DND-41 (cell line): Measurements from ENCODE around the gene BRAF.

Source experiments
- ATAC-seq: fragments of 200-7000 bp; cut with Tn5 transposase; 3 replicates; pipeline ENCODE4 v1.9.1; 2021; ENCODE audit warnings: low read depth; ENCODE audit not compliant: insufficient read depth
- DNase-seq: peaks from one replicate; pipeline ENCODE4 v3.0.0-alpha.2; 2020
- H2AFZ ChIP-seq: 2 replicates; pipeline ENCODE4 v1.6.0; 2012; ENCODE audit warnings: low read depth, low read length
- H3K27ac ChIP-seq: 2 replicates; pipeline ENCODE4 v1.5.1; 2012; ENCODE audit warnings: low read length, inconsistent platforms
- H3K27me3 ChIP-seq: fragments of 200-600 bp; sonication (generic); 2 replicates; pipeline ENCODE4 v1.6.0; 2012; ENCODE audit warnings: low read length, mild to moderate bottlenecking, inconsistent platforms; ENCODE audit not compliant: insufficient read depth, poor library complexity
- H3K36me3 ChIP-seq: 2 replicates; pipeline ENCODE4 v1.5.1; 2012; ENCODE audit warnings: low read length, inconsistent platforms; ENCODE audit not compliant: insufficient read depth
- H3K4me1 ChIP-seq: 2 replicates; pipeline ENCODE4 v1.5.1; 2012; ENCODE audit warnings: mild to moderate bottlenecking, low read length; ENCODE audit not compliant: insufficient read depth
- H3K4me2 ChIP-seq: 2 replicates; pipeline ENCODE4 v1.6.0; 2012; ENCODE audit warnings: mild to moderate bottlenecking, moderate library complexity, low read length, inconsistent platforms; ENCODE audit not compliant: insufficient read depth
- H3K4me3 ChIP-seq, 2 experiments: fragments of 200-600 bp in 1 of 2; shearing (Covaris generic) in 1 of 2; 2 replicates each; pipeline ENCODE4 v1.5.1; 2012 to 2016; ENCODE audit warnings: inconsistent platforms in 2 of 2, low read length in 2 of 2, mild to moderate bottlenecking in 2 of 2, low read depth in 1 of 2, moderate library complexity in 1 of 2
- H3K79me2 ChIP-seq: 2 replicates; pipeline ENCODE4 v1.6.0; 2012; ENCODE audit warnings: low read length, inconsistent platforms; ENCODE audit not compliant: insufficient read depth
- H3K9ac ChIP-seq: 2 replicates; pipeline ENCODE4 v1.6.0; 2012; ENCODE audit warnings: low read depth, mild to moderate bottlenecking, inconsistent platforms, low read length, moderate library complexity
- H3K9me3 ChIP-seq: 2 replicates; pipeline ENCODE4 v1.5.1; 2012; ENCODE audit warnings: low read length, moderate library complexity, mild to moderate bottlenecking, inconsistent platforms; ENCODE audit not compliant: insufficient read depth, severe bottlenecking
- H4K20me1 ChIP-seq: 2 replicates; pipeline ENCODE4 v1.6.0; 2012; ENCODE audit warnings: low read length; ENCODE audit not compliant: insufficient read depth
- EZH2 ChIP-seq: IDR thresholded peaks from 3 replicates; pipeline ENCODE4 v1.6.1; 2012; ENCODE audit warnings: borderline replicate concordance, low read depth, mild to moderate bottlenecking, moderate library complexity, low read length, inconsistent platforms; ENCODE audit not compliant: severe bottlenecking
- TF ChIP-seq, protein P1 (sequence below): IDR thresholded peaks from 2 replicates; pipeline ENCODE4 v1.5.1; 2012; ENCODE audit warnings: borderline replicate concordance, low read length, moderate library complexity, mild to moderate bottlenecking; ENCODE audit not compliant: poor library complexity, severe bottlenecking; ENCODE audit errors: extremely low read depth

BRAF gene

DNA sequence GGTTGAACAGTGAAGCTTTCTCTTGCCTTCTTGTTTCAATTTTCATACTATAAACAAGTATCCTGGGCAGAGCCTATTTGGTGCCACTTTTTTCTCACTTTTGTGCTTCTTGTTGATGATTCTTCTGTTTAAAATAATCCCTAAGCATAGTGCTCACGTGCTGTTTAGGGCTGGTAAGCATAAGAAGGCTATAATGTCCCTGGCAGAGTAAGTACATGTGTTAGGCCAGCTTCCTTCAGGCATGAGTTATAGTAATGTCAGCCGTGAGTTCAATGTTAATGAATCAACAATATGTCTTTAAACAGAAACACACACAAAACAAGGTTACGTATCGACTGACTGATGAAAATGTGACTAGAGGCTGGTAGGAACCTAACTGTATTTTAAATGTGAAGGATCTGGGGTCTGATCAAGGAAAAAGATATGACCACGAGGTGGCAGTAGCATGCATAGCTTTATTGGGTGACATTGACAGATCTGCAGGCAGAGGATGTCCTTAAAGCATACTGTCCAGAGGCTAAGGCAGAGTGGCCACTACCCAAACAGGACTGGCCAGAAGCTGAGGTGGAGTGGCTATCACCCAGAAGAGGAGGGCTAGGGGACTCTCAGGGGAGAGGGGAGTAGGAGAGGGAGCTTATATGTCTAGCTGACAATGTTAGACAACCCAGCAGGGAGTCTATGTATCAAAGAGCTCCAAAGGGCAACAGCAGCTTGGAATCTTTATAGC is 113.7 kb downstream of the BRAF start:
- H4K20me1 ChIP-seq = no peaks in the 10 kb centered on the region
- no peaks in the 10 kb centered on the region for H3K36me3 ChIP-seq
- no peaks in the 10 kb centered on the region for H3K27me3 ChIP-seq
- peak; percentile 96 for ATAC-seq
- TF ChIP-seq, protein P1, sequence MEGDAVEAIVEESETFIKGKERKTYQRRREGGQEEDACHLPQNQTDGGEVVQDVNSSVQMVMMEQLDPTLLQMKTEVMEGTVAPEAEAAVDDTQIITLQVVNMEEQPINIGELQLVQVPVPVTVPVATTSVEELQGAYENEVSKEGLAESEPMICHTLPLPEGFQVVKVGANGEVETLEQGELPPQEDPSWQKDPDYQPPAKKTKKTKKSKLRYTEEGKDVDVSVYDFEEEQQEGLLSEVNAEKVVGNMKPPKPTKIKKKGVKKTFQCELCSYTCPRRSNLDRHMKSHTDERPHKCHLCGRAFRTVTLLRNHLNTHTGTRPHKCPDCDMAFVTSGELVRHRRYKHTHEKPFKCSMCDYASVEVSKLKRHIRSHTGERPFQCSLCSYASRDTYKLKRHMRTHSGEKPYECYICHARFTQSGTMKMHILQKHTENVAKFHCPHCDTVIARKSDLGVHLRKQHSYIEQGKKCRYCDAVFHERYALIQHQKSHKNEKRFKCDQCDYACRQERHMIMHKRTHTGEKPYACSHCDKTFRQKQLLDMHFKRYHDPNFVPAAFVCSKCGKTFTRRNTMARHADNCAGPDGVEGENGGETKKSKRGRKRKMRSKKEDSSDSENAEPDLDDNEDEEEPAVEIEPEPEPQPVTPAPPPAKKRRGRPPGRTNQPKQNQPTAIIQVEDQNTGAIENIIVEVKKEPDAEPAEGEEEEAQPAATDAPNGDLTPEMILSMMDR = peak; percentile 80
- TF ChIP-seq EZH2 = no peak
- H3K4me1 ChIP-seq = no peaks in the 10 kb centered on the region
- H3K27ac ChIP-seq = no peak overlapping the region
- no peak overlapping the region for H2AFZ ChIP-seq
- H3K79me2 ChIP-seq = no peaks in the 10 kb centered on the region
- no peaks in the 10 kb centered on the region for H3K9me3 ChIP-seq
- H3K4me2 ChIP-seq = no peak overlapping the region
- DNase-seq = peak; percentile 64
- H3K4me3 ChIP-seq = no peak overlapping the region
- H3K9ac ChIP-seq = no peak overlapping the region

DNA sequence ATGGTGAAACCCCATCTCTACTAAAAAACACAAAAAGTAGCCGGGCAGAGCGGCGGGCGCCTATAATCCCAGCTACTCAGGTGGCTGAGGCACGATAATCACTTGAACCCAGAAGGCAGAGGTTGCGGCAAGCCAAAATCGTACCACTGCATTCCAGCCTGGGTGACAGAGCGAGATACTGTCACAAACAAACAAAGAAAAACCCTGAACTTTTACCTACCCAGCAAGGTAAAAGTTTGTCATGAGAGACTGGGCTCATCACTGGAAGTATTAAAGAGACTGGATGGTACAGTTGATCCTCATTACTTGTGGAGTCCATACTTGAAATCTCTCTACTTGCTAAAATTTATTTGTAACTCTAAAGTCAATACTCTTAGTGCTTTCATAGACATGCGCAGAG is 114.3 kb downstream of the BRAF start:
- no peak for TF ChIP-seq EZH2
- TF ChIP-seq, protein P1 = no peak
- Histone ChIP-seq H3K27ac (no peak overlapping the region), H4K20me1 (no peaks in the 10 kb centered on the region), H3K4me3 (no peak overlapping the region), H2AFZ (no peak overlapping the region), H3K79me2 (no peaks in the 10 kb centered on the region), H3K36me3 (no peaks in the 10 kb centered on the region), H3K4me1 (no peaks in the 10 kb centered on the region), H3K4me2 (no peak overlapping the region), H3K27me3 (no peaks in the 10 kb centered on the region), H3K9ac (no peak overlapping the region), H3K9me3 (no peaks in the 10 kb centered on the region)
- DNase-seq (no peak), ATAC-seq (no peak)

DNA sequence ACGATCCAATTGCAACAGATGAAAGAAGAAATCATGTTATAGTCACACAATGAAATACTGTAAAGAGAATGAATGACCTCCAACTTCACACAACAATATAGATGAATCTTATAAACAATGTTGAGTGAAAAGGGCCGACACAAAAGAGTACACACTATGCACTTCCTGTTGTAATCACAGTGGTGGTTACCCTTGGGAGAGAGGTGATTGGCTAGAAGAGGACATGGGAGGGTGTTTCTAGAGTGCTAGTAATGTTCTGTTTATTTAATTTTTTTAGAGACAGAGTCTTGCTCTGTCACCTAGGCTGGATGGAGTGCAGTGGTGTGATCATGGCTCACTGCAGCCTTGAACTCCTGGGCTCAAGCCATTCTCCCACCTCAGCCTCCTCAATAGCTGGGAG is 145.8 kb downstream of the BRAF start:
- Histone ChIP-seq H3K27me3 (no peaks in the 10 kb centered on the region), H3K9ac (no peak overlapping the region), H3K9me3 (no peaks in the 10 kb centered on the region), H3K36me3 (peaks cover 64% of the 10 kb centered on the region), H4K20me1 (no peaks in the 10 kb centered on the region), H3K4me2 (no peak overlapping the region), H3K4me1 (no peaks in the 10 kb centered on the region), H3K79me2 (no peaks in the 10 kb centered on the region), H3K27ac (no peak overlapping the region), H2AFZ (no peak overlapping the region), H3K4me3 (no peak overlapping the region)
- ATAC-seq (peak; percentile 50; the same call in 1 of the 3 replicates), DNase-seq (no peak)
- TF ChIP-seq, protein P1 = no peak
- no peak for TF ChIP-seq EZH2

DNA sequence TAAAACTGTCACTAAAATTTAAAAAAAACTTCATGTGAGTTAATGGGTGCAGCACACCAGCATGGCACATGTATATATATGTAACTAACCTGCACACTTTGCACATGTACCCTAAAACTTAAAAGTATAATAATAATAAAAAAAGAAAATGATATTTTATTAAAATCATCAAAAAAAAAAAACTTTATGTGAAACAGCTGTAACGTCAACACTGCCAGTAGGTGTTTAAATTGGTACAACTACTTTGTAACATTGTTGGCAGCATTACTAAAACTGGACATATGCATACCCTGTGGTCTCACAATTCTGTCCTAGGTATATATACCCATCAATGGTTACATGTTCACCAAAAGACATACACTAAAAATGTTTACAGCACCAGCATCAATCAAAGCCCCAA is 146.2 kb downstream of the BRAF start:
- no peaks in the 10 kb centered on the region for H4K20me1 ChIP-seq
- no peak overlapping the region for H3K4me3 ChIP-seq
- no peak overlapping the region for H3K9ac ChIP-seq
- H3K79me2 ChIP-seq = no peaks in the 10 kb centered on the region
- H3K36me3 ChIP-seq = peaks cover 60% of the 10 kb centered on the region
- no peaks in the 10 kb centered on the region for H3K4me1 ChIP-seq
- no peak overlapping the region for H3K27ac ChIP-seq
- no peaks in the 10 kb centered on the region for H3K27me3 ChIP-seq
- no peak overlapping the region for H3K4me2 ChIP-seq
- ATAC-seq = no peak
- no peaks in the 10 kb centered on the region for H3K9me3 ChIP-seq
- no peak for TF ChIP-seq EZH2
- TF ChIP-seq, protein P1 = no peak
- no peak overlapping the region for H2AFZ ChIP-seq
- DNase-seq = no peak
